Measurements from ENCODE around the gene IL16.

DNA sequence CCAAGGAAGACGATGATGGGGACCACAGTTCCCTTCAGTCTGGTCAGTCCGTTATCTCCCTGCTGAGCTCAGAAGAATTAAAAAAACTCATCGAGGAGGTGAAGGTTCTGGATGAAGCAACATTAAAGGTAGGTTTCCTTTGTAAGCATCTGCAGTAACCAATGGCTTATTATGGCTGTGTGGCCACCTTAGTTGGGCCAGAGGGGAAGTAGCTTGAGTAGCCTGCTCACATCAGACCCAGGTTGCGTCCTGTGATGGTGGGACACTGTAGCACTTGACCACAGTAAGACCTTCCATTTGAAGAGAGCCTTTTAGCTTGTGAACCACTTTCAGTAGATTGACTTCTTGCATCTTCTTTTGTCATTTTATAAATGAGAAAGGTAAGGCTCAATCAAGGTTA, 104.7 kb downstream of the IL16 start:
- TF ChIP-seq EZH2 (IDR thresholded peaks at IDR 0.05; ENCODE audit: insufficient read depth, poor library complexity, severe bottlenecking) (no peak), EZH2phosphoT487 (IDR thresholded peaks at IDR 0.05; ENCODE audit: insufficient read depth, low read depth) (no peak)
